ENCODE results near the gene SLC25A25. TPM values are rescaled to one million over a fixed set of nuclear protein-coding genes. Genes with fewer than 3 reads are reported as not detected.

Gene SLC25A25
- total and polyA plus RNA-seq, 12 donors = 11.4 to 60.6 (median 15.6) TPM

- DNase-seq = peak in 1 of 7 donors; percentile 48
- no peaks in the 10 kb centered on the region for H3K27me3 ChIP-seq
- peak overlapping the region in 2 of 4 donors; percentile 6 to 50 for H3K4me3 ChIP-seq
- H3K4me1 ChIP-seq (replicated peaks in 1 of 2) = peaks cover 19 to 61% of the 10 kb centered on the region in 2 donors
- intact Hi-C loops (cut with DNase I) = no loop called here
- 83 to 93% (median 92%) methylated on average over 9 to 18 of the region's 18 CpGs for WGBS, 4 donors
- peak overlapping the region in 4 of 5 donors; percentile 70 to 97 (median 88) for H3K27ac ChIP-seq
- H3K9me3 ChIP-seq (replicated peaks in 1 of 3) = no peaks in the 10 kb centered on the region
- peaks cover 0 to 17% of the 10 kb centered on the region in 2 donors for H3K36me3 ChIP-seq (replicated peaks in 1 of 2)
- TF ChIP-seq CTCF (IDR thresholded peaks at IDR 0.05) (no peak), POLR2A (IDR thresholded peaks at IDR 0.05) (no peak)
Measured at GRCh38 chr9:128065907-128066712, 1.9 kb upstream of the SLC25A25 start.

GRCh38 chr9:128066713-128067644 lies 1.1 kb upstream of the SLC25A25 start, which contains the start of gene NAIF1:
Gene NAIF1 (minus strand): TSS chr9:128067320. CDS start chr9:128067101, 219 bp downstream.
- Histone ChIP-seq H3K27ac (peak within 1 kb of the TSS; percentile 71 to 100 (median 96)), H3K9me3 (replicated peaks in 1 of 3) (no peaks in the 10 kb centered on the region), H3K36me3 (replicated peaks in 1 of 2) (peaks cover 0 to 16% of the 10 kb centered on the region in 2 donors), H3K4me3 (peak within 1 kb of the TSS; percentile 62 to 81 (median 73)), H3K27me3 (no peaks in the 10 kb centered on the region), H3K4me1 (replicated peaks in 1 of 2) (peaks cover 25 to 61% of the 10 kb centered on the region in 2 donors)
- TF ChIP-seq CTCF (IDR thresholded peaks at IDR 0.05) (peak in 1 of 6 experiments; percentile 5), POLR2A (IDR thresholded peaks at IDR 0.05) (peak in 1 of 2 donors; percentile 43)
- 17 to 35% (median 27%) methylated on average over 28 to 54 of the region's 54 CpGs for WGBS, 4 donors
- intact Hi-C loops (cut with DNase I) = no loop called here
- DNase-seq = peak; percentile 97 to 99 (median 98)

- 1 to 2% (median 1%) methylated on average over 12 to 50 of the region's 50 CpGs for WGBS, 4 donors
- H3K4me1 ChIP-seq (replicated peaks in 1 of 2) = peaks cover 38 to 67% of the 10 kb centered on the region in 2 donors
- peak; percentile 47 to 78 (median 53) for DNase-seq
Measured at GRCh38 chr9:128068386-128069205, 564 bp downstream of the SLC25A25 start.

More at GRCh38 chr9:128068386-128069205, 564 bp downstream of the SLC25A25 start:
- no peaks in the 10 kb centered on the region for H3K9me3 ChIP-seq (replicated peaks in 1 of 3)
- no peaks in the 10 kb centered on the region for H3K27me3 ChIP-seq
- peak overlapping the region; percentile 62 to 81 (median 73) for H3K4me3 ChIP-seq
- TF ChIP-seq POLR2A (IDR thresholded peaks at IDR 0.05) (no peak), CTCF (IDR thresholded peaks at IDR 0.05) (no peak)
- intact Hi-C loops (cut with DNase I) = no loop called here
- H3K36me3 ChIP-seq (replicated peaks in 1 of 2) = peaks cover 0 to 1% of the 10 kb centered on the region in 2 donors
- peak overlapping the region; percentile 48 to 97 (median 88) for H3K27ac ChIP-seq

Data from adrenal gland (tissue), 12 donors.